ENCODE results near the gene INHA. TPM values are rescaled to one million over a fixed set of nuclear protein-coding genes. Genes with fewer than 3 reads are reported as not detected.

Gene INHA
- total and polyA plus RNA-seq, 2 experiments from 2014 or later = 3.3 to 8.1 TPM

DNA sequence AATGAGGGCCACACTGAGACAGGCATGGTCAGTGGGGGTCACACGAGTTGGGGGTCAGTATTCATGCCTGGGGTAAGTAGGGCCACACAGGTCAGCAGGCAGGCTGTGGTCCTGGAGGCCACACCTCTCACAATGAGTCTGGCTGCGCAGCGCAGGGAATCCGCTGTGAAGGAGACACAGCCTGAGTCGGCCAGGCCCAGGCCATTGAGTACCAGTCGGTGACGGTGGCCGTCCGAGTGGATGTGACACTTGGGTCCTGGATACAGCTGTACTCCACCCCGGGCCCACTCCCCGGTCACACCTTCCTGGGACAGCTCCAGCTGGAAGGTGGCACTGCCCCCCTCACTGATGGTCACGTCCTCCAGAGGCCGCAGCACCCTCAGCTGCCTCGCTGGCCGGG is 17.8 kb upstream of the INHA start:
- no peaks in the 10 kb centered on the region for H3K9me3 ChIP-seq (ENCODE audit: low read depth)
- H3K79me2 ChIP-seq = no peaks in the 10 kb centered on the region
- H2AFZ ChIP-seq = no peak overlapping the region
- no peaks in the 10 kb centered on the region for H3K36me3 ChIP-seq (replicated peaks; ENCODE audit: insufficient read depth, low read depth)
- no peaks in the 10 kb centered on the region for H3K9me2 ChIP-seq (replicated peaks; ENCODE audit: insufficient read depth)
- WGBS (ENCODE audit: low lambda C conversion rate, missing lambda C conversion rate) = 96% methylated on average over 9 of the region's 15 CpGs
- H4K20me1 ChIP-seq (ENCODE audit: insufficient read depth, poor library complexity, severe bottlenecking) = no peaks in the 10 kb centered on the region
- no peak overlapping the region for H3K4me2 ChIP-seq
- no peak overlapping the region for H3K4me3 ChIP-seq
- H3K27ac ChIP-seq = no peak overlapping the region
- TF ChIP-seq EZH2 (IDR thresholded peaks at IDR 0.05; ENCODE audit: borderline replicate concordance) (no peak), EZH2phosphoT487 (IDR thresholded peaks at IDR 0.05; ENCODE audit: low read depth, severe bottlenecking, unreplicated experiment) (no peak)
- TF ChIP-seq, protein P1, sequence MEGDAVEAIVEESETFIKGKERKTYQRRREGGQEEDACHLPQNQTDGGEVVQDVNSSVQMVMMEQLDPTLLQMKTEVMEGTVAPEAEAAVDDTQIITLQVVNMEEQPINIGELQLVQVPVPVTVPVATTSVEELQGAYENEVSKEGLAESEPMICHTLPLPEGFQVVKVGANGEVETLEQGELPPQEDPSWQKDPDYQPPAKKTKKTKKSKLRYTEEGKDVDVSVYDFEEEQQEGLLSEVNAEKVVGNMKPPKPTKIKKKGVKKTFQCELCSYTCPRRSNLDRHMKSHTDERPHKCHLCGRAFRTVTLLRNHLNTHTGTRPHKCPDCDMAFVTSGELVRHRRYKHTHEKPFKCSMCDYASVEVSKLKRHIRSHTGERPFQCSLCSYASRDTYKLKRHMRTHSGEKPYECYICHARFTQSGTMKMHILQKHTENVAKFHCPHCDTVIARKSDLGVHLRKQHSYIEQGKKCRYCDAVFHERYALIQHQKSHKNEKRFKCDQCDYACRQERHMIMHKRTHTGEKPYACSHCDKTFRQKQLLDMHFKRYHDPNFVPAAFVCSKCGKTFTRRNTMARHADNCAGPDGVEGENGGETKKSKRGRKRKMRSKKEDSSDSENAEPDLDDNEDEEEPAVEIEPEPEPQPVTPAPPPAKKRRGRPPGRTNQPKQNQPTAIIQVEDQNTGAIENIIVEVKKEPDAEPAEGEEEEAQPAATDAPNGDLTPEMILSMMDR (IDR thresholded peaks at IDR 0.05; ENCODE audit: poor library complexity) = no peak
- no peak for DNase-seq (ENCODE audit: low spot score)
- peaks cover 9% of the 10 kb centered on the region for H3K27me3 ChIP-seq
- peaks cover 7% of the 10 kb centered on the region for H3K4me1 ChIP-seq (ENCODE audit: insufficient read depth)

- Histone ChIP-seq H3K27me3 (peaks cover 6% of the 10 kb centered on the region), H3K4me2 (no peak overlapping the region), H3K9me3 (ENCODE audit: low read depth) (no peaks in the 10 kb centered on the region), H3K36me3 (replicated peaks; ENCODE audit: insufficient read depth, low read depth) (no peaks in the 10 kb centered on the region), H3K9me2 (replicated peaks; ENCODE audit: insufficient read depth) (no peaks in the 10 kb centered on the region), H4K20me1 (ENCODE audit: insufficient read depth, poor library complexity, severe bottlenecking) (no peaks in the 10 kb centered on the region), H3K4me3 (no peak overlapping the region), H3K4me1 (ENCODE audit: insufficient read depth) (peaks cover 7% of the 10 kb centered on the region), H2AFZ (no peak overlapping the region), H3K79me2 (no peaks in the 10 kb centered on the region), H3K27ac (no peak overlapping the region)
- DNase-seq (ENCODE audit: low spot score) = no peak
- TF ChIP-seq EZH2phosphoT487 (IDR thresholded peaks at IDR 0.05; ENCODE audit: low read depth, severe bottlenecking, unreplicated experiment) = no peak
- TF ChIP-seq, protein P1 (IDR thresholded peaks at IDR 0.05; ENCODE audit: poor library complexity) = no peak
- TF ChIP-seq EZH2 (IDR thresholded peaks at IDR 0.05; ENCODE audit: borderline replicate concordance) = no peak
- WGBS (ENCODE audit: low lambda C conversion rate, missing lambda C conversion rate) = 96% methylated on average over 20 of the region's 20 CpGs
These were observed 16.2 kb upstream of the INHA start for GRCh38 chr2:219555956-219556355.

DNA sequence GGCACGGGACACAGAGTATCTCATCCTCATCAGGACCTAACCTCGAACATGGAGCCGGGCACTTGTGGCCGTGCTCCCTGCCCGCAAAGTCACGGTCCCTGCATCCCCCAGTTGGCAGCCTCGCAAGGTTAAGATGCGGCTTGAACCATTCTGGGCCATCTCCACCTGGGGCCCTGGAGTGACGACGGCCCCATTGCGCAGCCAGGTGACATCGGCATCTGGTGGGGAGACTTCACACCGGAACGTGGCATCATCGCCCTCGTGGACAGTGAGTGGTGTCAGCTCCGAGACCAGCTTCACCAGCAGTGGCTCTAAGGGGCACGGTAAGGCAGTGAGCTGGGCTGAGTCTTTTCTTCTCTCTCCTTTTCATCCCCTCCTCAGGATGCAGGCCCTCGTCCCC is 15.7 kb upstream of the INHA start:
- 96% methylated on average over 18 of the region's 19 CpGs for WGBS (ENCODE audit: low lambda C conversion rate, missing lambda C conversion rate)
- H4K20me1 ChIP-seq (ENCODE audit: insufficient read depth, poor library complexity, severe bottlenecking) = no peaks in the 10 kb centered on the region
- no peaks in the 10 kb centered on the region for H3K9me2 ChIP-seq (replicated peaks; ENCODE audit: insufficient read depth)
- no peaks in the 10 kb centered on the region for H3K79me2 ChIP-seq
- TF ChIP-seq, protein P1 (IDR thresholded peaks at IDR 0.05; ENCODE audit: poor library complexity) = no peak
- H3K27me3 ChIP-seq = peaks cover 6% of the 10 kb centered on the region
- no peak overlapping the region for H3K27ac ChIP-seq
- H3K9me3 ChIP-seq (ENCODE audit: low read depth) = no peaks in the 10 kb centered on the region
- no peak for DNase-seq (ENCODE audit: low spot score)
- no peaks in the 10 kb centered on the region for H3K36me3 ChIP-seq (replicated peaks; ENCODE audit: insufficient read depth, low read depth)
- H3K4me2 ChIP-seq = no peak overlapping the region
- no peak overlapping the region for H2AFZ ChIP-seq
- H3K4me3 ChIP-seq = no peak overlapping the region
- H3K4me1 ChIP-seq (ENCODE audit: insufficient read depth) = peaks cover 7% of the 10 kb centered on the region

- no peak for TF ChIP-seq EZH2phosphoT487 (IDR thresholded peaks at IDR 0.05; ENCODE audit: low read depth, severe bottlenecking, unreplicated experiment)
- no peak for TF ChIP-seq EZH2 (IDR thresholded peaks at IDR 0.05; ENCODE audit: borderline replicate concordance)
These were observed 14.8 kb upstream of the INHA start for GRCh38 chr2:219557320-219557719.

More at GRCh38 chr2:219557320-219557719, 14.8 kb upstream of the INHA start:
- H3K4me1 ChIP-seq (ENCODE audit: insufficient read depth) = peaks cover 7% of the 10 kb centered on the region
- H3K4me2 ChIP-seq = no peak overlapping the region
- no peaks in the 10 kb centered on the region for H3K79me2 ChIP-seq
- no peak overlapping the region for H3K4me3 ChIP-seq
- peaks cover 6% of the 10 kb centered on the region for H3K27me3 ChIP-seq
- no peaks in the 10 kb centered on the region for H3K9me3 ChIP-seq (ENCODE audit: low read depth)
- no peaks in the 10 kb centered on the region for H4K20me1 ChIP-seq (ENCODE audit: insufficient read depth, poor library complexity, severe bottlenecking)
- H3K36me3 ChIP-seq (replicated peaks; ENCODE audit: insufficient read depth, low read depth) = no peaks in the 10 kb centered on the region
- DNase-seq (ENCODE audit: low spot score) = no peak
- no peak overlapping the region for H3K27ac ChIP-seq
- H3K9me2 ChIP-seq (replicated peaks; ENCODE audit: insufficient read depth) = no peaks in the 10 kb centered on the region
- WGBS (ENCODE audit: low lambda C conversion rate, missing lambda C conversion rate) = 97% methylated on average over 18 of the region's 21 CpGs
- H2AFZ ChIP-seq = no peak overlapping the region
